HEK293 (cell line): ENCODE data around the gene NFE2L1.

Experiments
- CTCF ChIA-PET: fragments of 350-600 bp; formaldehyde crosslinking; extraction: SDS; loops from one replicate; lab custom pipeline; 2021; ENCODE audit warnings: antibody characterized with exemption; lab: Yijun Ruan, JAX
- POLR2A ChIA-PET: fragments of 300-600 bp; formaldehyde crosslinking; extraction: SDS; loops from one replicate; lab custom pipeline; 2020; ENCODE audit warnings: antibody characterized with exemption, inconsistent platforms; lab: Yijun Ruan, JAX
- H3K27ac ChIP-seq: fragments of 200-500 bp; sonication (Bioruptor generic); 2 replicates; pipeline ENCODE4 v1.5.1; 2014; ENCODE audit warnings: low read depth, low read length, control low read depth, inconsistent platforms; ENCODE audit errors: extremely low read depth
- H3K36me3 ChIP-seq, 2 experiments: fragments of 200-500 bp in 1 of 2; sonication (Bioruptor generic) in 1 of 2; 1 replicate in 1 of 2; 2 replicates in 1 of 2; pipeline ENCODE4 v1.5.1; 2014 to 2017; ENCODE audit warnings: inconsistent platforms in 2 of 2, low read length in 2 of 2; ENCODE audit not compliant: control insufficient read depth in 2 of 2, insufficient read depth in 1 of 2
- H3K4me1 ChIP-seq: fragments of 200-500 bp; sonication (Bioruptor generic); 2 replicates; pipeline ENCODE4 v1.5.1; 2014; ENCODE audit warnings: mild to moderate bottlenecking, low read length, inconsistent platforms; ENCODE audit not compliant: control insufficient read depth, insufficient read depth
- H3K4me3 ChIP-seq: 2 replicates; pipeline ENCODE4 v1.5.1; 2011; ENCODE audit warnings: low read depth, mild to moderate bottlenecking, control low read depth, low read length, moderate library complexity
- H3K9me3 ChIP-seq: fragments of 200-500 bp; sonication (Bioruptor generic); 2 replicates; pipeline ENCODE4 v1.5.1; 2014; ENCODE audit warnings: low read depth, low read length, inconsistent platforms; ENCODE audit not compliant: control insufficient read depth, insufficient read depth
- GLIS2 ChIP-seq: fragments of 450-650 bp; formaldehyde crosslinking; IDR thresholded peaks from 2 replicates; pipeline ENCODE4 v1.5.1; 2016; ENCODE audit warnings: missing biosample characterization, missing genetic modification characterization
- SALL2 ChIP-seq: fragments of 450-650 bp; formaldehyde crosslinking; IDR thresholded peaks from 2 replicates; pipeline ENCODE4 v1.5.0; 2017; ENCODE audit warnings: missing biosample characterization, mild to moderate bottlenecking, missing genetic modification characterization, borderline replicate concordance
- SCRT1 ChIP-seq: fragments of 450-650 bp; formaldehyde crosslinking; IDR thresholded peaks from 2 replicates; pipeline ENCODE4 v1.5.1; 2016; ENCODE audit warnings: missing biosample characterization, missing genetic modification characterization, borderline replicate concordance
- WT1 ChIP-seq: fragments of 450-650 bp; formaldehyde crosslinking; IDR thresholded peaks from 2 replicates; pipeline ENCODE4 v1.5.1; 2016; ENCODE audit warnings: missing biosample characterization, missing genetic modification characterization
- ZNF184 ChIP-seq: fragments of 450-650 bp; IDR thresholded peaks from 2 replicates; pipeline ENCODE4 v1.5.1; 2018; ENCODE audit warnings: missing biosample characterization, mild to moderate bottlenecking, missing genetic modification characterization
- ZNF266 ChIP-seq: fragments of 450-650 bp; formaldehyde crosslinking; IDR thresholded peaks from 2 replicates; pipeline ENCODE4 v1.5.1; 2016; ENCODE audit warnings: missing biosample characterization, missing genetic modification characterization, low read depth
- ZNF311 ChIP-seq: fragments of 450-650 bp; formaldehyde crosslinking; IDR thresholded peaks from 2 replicates; pipeline ENCODE4 v1.5.1; 2017; ENCODE audit warnings: missing biosample characterization, missing genetic modification characterization, borderline replicate concordance
- ZNF366 ChIP-seq: fragments of 450-650 bp; formaldehyde crosslinking; conservative IDR thresholded peaks from 2 replicates; pipeline ENCODE4 v1.5.1; 2016; ENCODE audit warnings: missing biosample characterization, missing genetic modification characterization
- ZNF449 ChIP-seq: fragments of 450-650 bp; formaldehyde crosslinking; IDR thresholded peaks from 2 replicates; pipeline ENCODE4 v1.5.1; 2017; ENCODE audit warnings: missing biosample characterization, mild to moderate bottlenecking, missing genetic modification characterization, moderate library complexity
- ZNF501 ChIP-seq: fragments of 450-650 bp; formaldehyde crosslinking; IDR thresholded peaks from 2 replicates; pipeline ENCODE4 v1.5.1; 2016; ENCODE audit warnings: missing biosample characterization, missing genetic modification characterization
- ZNF530 ChIP-seq: fragments of 450-650 bp; formaldehyde crosslinking; IDR thresholded peaks from 2 replicates; pipeline ENCODE4 v1.5.1; 2016; ENCODE audit warnings: low read depth, missing biosample characterization, missing genetic modification characterization
- ZNF600 ChIP-seq: fragments of 450-650 bp; formaldehyde crosslinking; IDR thresholded peaks from 2 replicates; pipeline ENCODE4 v1.5.1; 2016; ENCODE audit warnings: missing biosample characterization, missing genetic modification characterization
- ZNF747 ChIP-seq: fragments of 450-650 bp; formaldehyde crosslinking; IDR thresholded peaks from 2 replicates; pipeline ENCODE4 v1.5.1; 2016; ENCODE audit warnings: missing biosample characterization, missing genetic modification characterization
- ZNF76 ChIP-seq: fragments of 450-650 bp; formaldehyde crosslinking; IDR thresholded peaks from 2 replicates; pipeline ENCODE4; 2016; ENCODE audit warnings: low read depth, missing biosample characterization, missing genetic modification characterization, borderline replicate concordance
- ZNF768 ChIP-seq: fragments of 450-650 bp; formaldehyde crosslinking; IDR thresholded peaks from 2 replicates; pipeline ENCODE4 v1.5.1; 2018; ENCODE audit warnings: missing biosample characterization, mild to moderate bottlenecking, missing genetic modification characterization
- ZSCAN30 ChIP-seq: fragments of 450-650 bp; IDR thresholded peaks from 2 replicates; pipeline ENCODE4 v1.5.1; 2018; ENCODE audit warnings: missing biosample characterization, mild to moderate bottlenecking, missing genetic modification characterization, moderate library complexity
- TF ChIP-seq, protein P1 (sequence below): fragments of 450-650 bp; formaldehyde crosslinking; IDR thresholded peaks from 2 replicates; pipeline ENCODE4 v1.5.1; 2017; ENCODE audit warnings: missing biosample characterization, missing genetic modification characterization
- TF ChIP-seq, protein P2 (sequence below): fragments of 450-650 bp; formaldehyde crosslinking; IDR thresholded peaks from 2 replicates; pipeline ENCODE4 v1.5.1; 2016; ENCODE audit warnings: missing biosample characterization, missing genetic modification characterization
- TF ChIP-seq, protein P3 (sequence below): fragments of 450-650 bp; formaldehyde crosslinking; IDR thresholded peaks from 2 replicates; pipeline ENCODE4 v1.5.1; 2016; ENCODE audit warnings: missing biosample characterization, missing genetic modification characterization
- TF ChIP-seq, protein P4 (sequence below): fragments of 450-650 bp; formaldehyde crosslinking; IDR thresholded peaks from 2 replicates; pipeline ENCODE4 v1.5.1; 2016; ENCODE audit warnings: missing biosample characterization, missing genetic modification characterization
- TF ChIP-seq, protein P5 (sequence below): fragments of 450-650 bp; formaldehyde crosslinking; IDR thresholded peaks from 2 replicates; pipeline ENCODE4 v1.5.1; 2016; ENCODE audit warnings: missing biosample characterization, missing genetic modification characterization

The NFE2L1 gene

GRCh38 chr17:48011405-48012150, 36.6 kb upstream of the NFE2L1 start (continued):
- TF ChIP-seq, protein P1, sequence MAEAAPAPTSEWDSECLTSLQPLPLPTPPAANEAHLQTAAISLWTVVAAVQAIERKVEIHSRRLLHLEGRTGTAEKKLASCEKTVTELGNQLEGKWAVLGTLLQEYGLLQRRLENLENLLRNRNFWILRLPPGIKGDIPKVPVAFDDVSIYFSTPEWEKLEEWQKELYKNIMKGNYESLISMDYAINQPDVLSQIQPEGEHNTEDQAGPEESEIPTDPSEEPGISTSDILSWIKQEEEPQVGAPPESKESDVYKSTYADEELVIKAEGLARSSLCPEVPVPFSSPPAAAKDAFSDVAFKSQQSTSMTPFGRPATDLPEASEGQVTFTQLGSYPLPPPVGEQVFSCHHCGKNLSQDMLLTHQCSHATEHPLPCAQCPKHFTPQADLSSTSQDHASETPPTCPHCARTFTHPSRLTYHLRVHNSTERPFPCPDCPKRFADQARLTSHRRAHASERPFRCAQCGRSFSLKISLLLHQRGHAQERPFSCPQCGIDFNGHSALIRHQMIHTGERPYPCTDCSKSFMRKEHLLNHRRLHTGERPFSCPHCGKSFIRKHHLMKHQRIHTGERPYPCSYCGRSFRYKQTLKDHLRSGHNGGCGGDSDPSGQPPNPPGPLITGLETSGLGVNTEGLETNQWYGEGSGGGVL (tag by site-specific recombination), result peak; percentile 61; the same call in 1 of the 2 replicates
- TF ChIP-seq SCRT1 (tag by site-specific recombination), result no peak
- no peak for TF ChIP-seq ZNF266 (tag by site-specific recombination)
- TF ChIP-seq ZNF501 (tag by site-specific recombination), result no peak
- no peak for TF ChIP-seq ZNF184
- TF ChIP-seq ZNF768 (tag by site-specific recombination), result no peak
- no peak for TF ChIP-seq ZNF747
- TF ChIP-seq, protein P2, sequence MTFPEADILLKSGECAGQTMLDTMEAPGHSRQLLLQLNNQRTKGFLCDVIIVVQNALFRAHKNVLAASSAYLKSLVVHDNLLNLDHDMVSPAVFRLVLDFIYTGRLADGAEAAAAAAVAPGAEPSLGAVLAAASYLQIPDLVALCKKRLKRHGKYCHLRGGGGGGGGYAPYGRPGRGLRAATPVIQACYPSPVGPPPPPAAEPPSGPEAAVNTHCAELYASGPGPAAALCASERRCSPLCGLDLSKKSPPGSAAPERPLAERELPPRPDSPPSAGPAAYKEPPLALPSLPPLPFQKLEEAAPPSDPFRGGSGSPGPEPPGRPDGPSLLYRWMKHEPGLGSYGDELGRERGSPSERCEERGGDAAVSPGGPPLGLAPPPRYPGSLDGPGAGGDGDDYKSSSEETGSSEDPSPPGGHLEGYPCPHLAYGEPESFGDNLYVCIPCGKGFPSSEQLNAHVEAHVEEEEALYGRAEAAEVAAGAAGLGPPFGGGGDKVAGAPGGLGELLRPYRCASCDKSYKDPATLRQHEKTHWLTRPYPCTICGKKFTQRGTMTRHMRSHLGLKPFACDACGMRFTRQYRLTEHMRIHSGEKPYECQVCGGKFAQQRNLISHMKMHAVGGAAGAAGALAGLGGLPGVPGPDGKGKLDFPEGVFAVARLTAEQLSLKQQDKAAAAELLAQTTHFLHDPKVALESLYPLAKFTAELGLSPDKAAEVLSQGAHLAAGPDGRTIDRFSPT (tag by site-specific recombination), result no peak
- no peak for TF ChIP-seq SALL2 (tag by site-specific recombination)
- TF ChIP-seq ZNF530, result no peak
- TF ChIP-seq, protein P3, sequence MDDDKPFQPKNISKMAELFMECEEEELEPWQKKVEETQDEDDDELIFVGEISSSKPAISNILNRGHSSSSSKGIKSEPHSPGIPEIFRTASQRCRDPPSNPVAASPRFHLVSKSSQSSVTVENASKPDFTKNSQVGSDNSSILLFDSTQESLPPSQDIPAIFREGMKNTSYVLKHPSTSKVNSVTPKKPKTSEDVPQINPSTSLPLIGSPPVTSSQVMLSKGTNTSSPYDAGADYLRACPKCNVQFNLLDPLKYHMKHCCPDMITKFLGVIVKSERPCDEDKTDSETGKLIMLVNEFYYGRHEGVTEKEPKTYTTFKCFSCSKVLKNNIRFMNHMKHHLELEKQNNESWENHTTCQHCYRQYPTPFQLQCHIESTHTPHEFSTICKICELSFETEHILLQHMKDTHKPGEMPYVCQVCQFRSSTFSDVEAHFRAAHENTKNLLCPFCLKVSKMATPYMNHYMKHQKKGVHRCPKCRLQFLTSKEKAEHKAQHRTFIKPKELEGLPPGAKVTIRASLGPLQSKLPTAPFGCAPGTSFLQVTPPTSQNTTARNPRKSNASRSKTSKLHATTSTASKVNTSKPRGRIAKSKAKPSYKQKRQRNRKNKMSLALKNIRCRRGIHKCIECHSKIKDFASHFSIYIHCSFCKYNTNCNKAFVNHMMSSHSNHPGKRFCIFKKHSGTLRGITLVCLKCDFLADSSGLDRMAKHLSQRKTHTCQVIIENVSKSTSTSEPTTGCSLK, result no peak
- TF ChIP-seq, protein P4, sequence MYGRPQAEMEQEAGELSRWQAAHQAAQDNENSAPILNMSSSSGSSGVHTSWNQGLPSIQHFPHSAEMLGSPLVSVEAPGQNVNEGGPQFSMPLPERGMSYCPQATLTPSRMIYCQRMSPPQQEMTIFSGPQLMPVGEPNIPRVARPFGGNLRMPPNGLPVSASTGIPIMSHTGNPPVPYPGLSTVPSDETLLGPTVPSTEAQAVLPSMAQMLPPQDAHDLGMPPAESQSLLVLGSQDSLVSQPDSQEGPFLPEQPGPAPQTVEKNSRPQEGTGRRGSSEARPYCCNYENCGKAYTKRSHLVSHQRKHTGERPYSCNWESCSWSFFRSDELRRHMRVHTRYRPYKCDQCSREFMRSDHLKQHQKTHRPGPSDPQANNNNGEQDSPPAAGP, result peak; percentile 25; the same call in 1 of the 2 replicates
- TF ChIP-seq WT1, result peak; percentile 44; the same call in 1 of the 2 replicates

- Histone ChIP-seq H3K4me1 (peaks cover 7% of the 10 kb centered on the region), H3K36me3 (no peaks in the 10 kb centered on the region), H3K27ac (no peak overlapping the region), H3K9me3 (no peaks in the 10 kb centered on the region), H3K4me3 (peak overlapping the region; percentile 27)
- ChIA-PET CTCF (interaction anchor here (0.6 to 15.5 kb wide), 16 partner anchors 7 to 164 kb away, joined by 3 to 386 read pairs (median 7); partner anchors contain the start of genes CDK5RAP3, PNPO and SP2), POLR2A (interaction anchor here (0.6 to 2.5 kb wide), 6 partner anchors 11 to 71 kb away, joined by 3 to 12 read pairs (median 4); partner anchors contain the start of genes CDK5RAP3, PNPO and PRR15L)
- TF ChIP-seq ZSCAN30 (tag by site-specific recombination) (no peak), ZNF311 (tag by site-specific recombination) (no peak), ZNF449 (tag by site-specific recombination) (peak; percentile 78), ZNF366 (no peak), GLIS2 (tag by site-specific recombination) (peak; percentile 24; the same call in 1 of the 2 replicates), ZNF600 (tag by site-specific recombination) (0 out of 2 replicates have a peak, but pooled peaks have one; percentile 72), ZNF76 (tag by site-specific recombination) (peak; percentile 36; the same call in 1 of the 2 replicates)
- TF ChIP-seq, protein P5, sequence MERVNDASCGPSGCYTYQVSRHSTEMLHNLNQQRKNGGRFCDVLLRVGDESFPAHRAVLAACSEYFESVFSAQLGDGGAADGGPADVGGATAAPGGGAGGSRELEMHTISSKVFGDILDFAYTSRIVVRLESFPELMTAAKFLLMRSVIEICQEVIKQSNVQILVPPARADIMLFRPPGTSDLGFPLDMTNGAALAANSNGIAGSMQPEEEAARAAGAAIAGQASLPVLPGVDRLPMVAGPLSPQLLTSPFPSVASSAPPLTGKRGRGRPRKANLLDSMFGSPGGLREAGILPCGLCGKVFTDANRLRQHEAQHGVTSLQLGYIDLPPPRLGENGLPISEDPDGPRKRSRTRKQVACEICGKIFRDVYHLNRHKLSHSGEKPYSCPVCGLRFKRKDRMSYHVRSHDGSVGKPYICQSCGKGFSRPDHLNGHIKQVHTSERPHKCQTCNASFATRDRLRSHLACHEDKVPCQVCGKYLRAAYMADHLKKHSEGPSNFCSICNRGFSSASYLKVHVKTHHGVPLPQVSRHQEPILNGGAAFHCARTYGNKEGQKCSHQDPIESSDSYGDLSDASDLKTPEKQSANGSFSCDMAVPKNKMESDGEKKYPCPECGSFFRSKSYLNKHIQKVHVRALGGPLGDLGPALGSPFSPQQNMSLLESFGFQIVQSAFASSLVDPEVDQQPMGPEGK (tag by site-specific recombination), result peak; percentile 80
Observed at GRCh38 chr17:48012151-48012520, 36.0 kb upstream of the NFE2L1 start.
